Measurements from ENCODE around the gene FAM89A.

DNA sequence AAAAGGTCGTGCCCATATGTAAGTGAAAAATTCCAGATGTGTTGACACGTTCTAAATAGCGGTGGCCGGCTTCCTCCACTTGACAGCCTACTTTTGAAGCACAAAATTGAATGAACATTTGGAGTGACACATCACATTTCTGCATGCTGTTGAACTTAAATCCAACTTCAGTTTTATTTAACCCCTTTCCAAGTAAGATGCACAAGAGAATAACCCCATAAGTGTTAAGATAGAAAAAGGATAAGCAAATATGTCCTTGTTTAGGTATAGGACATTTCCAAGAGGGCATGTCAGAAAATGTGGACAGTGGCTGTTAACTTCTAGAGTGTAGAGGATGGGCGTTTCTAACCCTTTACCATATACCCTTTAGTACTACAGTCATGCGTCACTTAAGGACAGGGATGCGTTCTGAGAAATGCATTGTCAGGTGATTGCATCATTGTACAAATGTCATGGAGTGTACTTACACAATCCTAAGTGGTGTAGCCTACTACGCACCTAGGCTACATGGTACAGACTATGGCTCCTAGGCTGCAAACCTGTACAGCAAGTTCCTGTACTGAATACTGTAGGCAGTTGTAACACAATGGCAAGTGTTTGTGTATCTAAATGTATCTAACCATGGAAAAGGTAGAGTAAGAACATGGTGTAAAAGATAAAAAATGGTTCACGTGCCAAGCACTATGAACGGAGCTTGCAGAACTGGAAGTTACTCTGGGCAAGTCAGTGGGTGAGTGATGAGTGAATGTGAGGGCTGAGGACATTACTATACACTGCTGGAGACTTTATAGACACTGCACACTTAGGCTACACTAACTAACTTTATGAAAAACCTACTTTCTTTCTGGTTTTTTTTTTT, 9.3 kb upstream of the FAM89A start:
- TF ChIP-seq ZSCAN9 (CRISPR knock-in tag; IDR thresholded peaks at IDR 0.05; ENCODE audit: borderline replicate concordance) (no peak), SKI (IDR thresholded peaks at IDR 0.05; ENCODE audit: partially characterized antibody) (no peak), GATAD2A (CRISPR knock-in tag; IDR thresholded peaks at IDR 0.05) (no peak), ZNF83 (CRISPR knock-in tag; IDR thresholded peaks at IDR 0.05; ENCODE audit: borderline replicate concordance) (no peak), POLR2A (IDR thresholded peaks at IDR 0.05; ENCODE audit: insufficient read depth in 1 of 2, low read depth in 2 of 2, low read length in 2 of 2) (no peak), ZNF790 (CRISPR knock-in tag; IDR thresholded peaks at IDR 0.05; ENCODE audit: borderline replicate concordance) (no peak)
- TF ChIP-seq, protein P1, sequence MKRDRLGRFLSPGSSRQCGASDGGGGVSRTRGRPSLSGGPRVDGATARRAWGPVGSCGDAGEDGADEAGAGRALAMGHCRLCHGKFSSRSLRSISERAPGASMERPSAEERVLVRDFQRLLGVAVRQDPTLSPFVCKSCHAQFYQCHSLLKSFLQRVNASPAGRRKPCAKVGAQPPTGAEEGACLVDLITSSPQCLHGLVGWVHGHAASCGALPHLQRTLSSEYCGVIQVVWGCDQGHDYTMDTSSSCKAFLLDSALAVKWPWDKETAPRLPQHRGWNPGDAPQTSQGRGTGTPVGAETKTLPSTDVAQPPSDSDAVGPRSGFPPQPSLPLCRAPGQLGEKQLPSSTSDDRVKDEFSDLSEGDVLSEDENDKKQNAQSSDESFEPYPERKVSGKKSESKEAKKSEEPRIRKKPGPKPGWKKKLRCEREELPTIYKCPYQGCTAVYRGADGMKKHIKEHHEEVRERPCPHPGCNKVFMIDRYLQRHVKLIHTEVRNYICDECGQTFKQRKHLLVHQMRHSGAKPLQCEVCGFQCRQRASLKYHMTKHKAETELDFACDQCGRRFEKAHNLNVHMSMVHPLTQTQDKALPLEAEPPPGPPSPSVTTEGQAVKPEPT (CRISPR knock-in tag; IDR thresholded peaks at IDR 0.05; ENCODE audit: low read depth): no peak
- TF ChIP-seq, protein P2, sequence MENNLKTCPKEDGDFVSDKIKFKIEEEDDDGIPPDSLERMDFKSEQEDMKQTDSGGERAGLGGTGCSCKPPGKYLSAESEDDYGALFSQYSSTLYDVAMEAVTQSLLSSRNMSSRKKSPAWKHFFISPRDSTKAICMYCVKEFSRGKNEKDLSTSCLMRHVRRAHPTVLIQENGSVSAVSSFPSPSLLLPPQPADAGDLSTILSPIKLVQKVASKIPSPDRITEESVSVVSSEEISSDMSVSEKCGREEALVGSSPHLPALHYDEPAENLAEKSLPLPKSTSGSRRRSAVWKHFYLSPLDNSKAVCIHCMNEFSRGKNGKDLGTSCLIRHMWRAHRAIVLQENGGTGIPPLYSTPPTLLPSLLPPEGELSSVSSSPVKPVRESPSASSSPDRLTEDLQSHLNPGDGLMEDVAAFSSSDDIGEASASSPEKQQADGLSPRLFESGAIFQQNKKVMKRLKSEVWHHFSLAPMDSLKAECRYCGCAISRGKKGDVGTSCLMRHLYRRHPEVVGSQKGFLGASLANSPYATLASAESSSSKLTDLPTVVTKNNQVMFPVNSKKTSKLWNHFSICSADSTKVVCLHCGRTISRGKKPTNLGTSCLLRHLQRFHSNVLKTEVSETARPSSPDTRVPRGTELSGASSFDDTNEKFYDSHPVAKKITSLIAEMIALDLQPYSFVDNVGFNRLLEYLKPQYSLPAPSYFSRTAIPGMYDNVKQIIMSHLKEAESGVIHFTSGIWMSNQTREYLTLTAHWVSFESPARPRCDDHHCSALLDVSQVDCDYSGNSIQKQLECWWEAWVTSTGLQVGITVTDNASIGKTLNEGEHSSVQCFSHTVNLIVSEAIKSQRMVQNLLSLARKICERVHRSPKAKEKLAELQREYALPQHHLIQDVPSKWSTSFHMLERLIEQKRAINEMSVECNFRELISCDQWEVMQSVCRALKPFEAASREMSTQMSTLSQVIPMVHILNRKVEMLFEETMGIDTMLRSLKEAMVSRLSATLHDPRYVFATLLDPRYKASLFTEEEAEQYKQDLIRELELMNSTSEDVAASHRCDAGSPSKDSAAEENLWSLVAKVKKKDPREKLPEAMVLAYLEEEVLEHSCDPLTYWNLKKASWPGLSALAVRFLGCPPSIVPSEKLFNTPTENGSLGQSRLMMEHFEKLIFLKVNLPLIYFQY (CRISPR knock-in tag; IDR thresholded peaks at IDR 0.05; ENCODE audit: borderline replicate concordance): no peak
- TF ChIP-seq, protein P3, sequence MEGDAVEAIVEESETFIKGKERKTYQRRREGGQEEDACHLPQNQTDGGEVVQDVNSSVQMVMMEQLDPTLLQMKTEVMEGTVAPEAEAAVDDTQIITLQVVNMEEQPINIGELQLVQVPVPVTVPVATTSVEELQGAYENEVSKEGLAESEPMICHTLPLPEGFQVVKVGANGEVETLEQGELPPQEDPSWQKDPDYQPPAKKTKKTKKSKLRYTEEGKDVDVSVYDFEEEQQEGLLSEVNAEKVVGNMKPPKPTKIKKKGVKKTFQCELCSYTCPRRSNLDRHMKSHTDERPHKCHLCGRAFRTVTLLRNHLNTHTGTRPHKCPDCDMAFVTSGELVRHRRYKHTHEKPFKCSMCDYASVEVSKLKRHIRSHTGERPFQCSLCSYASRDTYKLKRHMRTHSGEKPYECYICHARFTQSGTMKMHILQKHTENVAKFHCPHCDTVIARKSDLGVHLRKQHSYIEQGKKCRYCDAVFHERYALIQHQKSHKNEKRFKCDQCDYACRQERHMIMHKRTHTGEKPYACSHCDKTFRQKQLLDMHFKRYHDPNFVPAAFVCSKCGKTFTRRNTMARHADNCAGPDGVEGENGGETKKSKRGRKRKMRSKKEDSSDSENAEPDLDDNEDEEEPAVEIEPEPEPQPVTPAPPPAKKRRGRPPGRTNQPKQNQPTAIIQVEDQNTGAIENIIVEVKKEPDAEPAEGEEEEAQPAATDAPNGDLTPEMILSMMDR (CRISPR knock-in tag; IDR thresholded peaks at IDR 0.05): no peak
- TF ChIP-seq, protein P4, sequence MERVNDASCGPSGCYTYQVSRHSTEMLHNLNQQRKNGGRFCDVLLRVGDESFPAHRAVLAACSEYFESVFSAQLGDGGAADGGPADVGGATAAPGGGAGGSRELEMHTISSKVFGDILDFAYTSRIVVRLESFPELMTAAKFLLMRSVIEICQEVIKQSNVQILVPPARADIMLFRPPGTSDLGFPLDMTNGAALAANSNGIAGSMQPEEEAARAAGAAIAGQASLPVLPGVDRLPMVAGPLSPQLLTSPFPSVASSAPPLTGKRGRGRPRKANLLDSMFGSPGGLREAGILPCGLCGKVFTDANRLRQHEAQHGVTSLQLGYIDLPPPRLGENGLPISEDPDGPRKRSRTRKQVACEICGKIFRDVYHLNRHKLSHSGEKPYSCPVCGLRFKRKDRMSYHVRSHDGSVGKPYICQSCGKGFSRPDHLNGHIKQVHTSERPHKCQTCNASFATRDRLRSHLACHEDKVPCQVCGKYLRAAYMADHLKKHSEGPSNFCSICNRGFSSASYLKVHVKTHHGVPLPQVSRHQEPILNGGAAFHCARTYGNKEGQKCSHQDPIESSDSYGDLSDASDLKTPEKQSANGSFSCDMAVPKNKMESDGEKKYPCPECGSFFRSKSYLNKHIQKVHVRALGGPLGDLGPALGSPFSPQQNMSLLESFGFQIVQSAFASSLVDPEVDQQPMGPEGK (CRISPR knock-in tag; IDR thresholded peaks at IDR 0.05): no peak
- TF ChIP-seq, protein P5, sequence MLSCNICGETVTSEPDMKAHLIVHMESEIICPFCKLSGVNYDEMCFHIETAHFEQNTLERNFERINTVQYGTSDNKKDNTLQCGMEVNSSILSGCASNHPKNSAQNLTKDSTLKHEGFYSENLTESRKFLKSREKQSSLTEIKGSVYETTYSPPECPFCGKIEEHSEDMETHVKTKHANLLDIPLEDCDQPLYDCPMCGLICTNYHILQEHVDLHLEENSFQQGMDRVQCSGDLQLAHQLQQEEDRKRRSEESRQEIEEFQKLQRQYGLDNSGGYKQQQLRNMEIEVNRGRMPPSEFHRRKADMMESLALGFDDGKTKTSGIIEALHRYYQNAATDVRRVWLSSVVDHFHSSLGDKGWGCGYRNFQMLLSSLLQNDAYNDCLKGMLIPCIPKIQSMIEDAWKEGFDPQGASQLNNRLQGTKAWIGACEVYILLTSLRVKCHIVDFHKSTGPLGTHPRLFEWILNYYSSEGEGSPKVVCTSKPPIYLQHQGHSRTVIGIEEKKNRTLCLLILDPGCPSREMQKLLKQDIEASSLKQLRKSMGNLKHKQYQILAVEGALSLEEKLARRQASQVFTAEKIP (CRISPR knock-in tag; IDR thresholded peaks at IDR 0.05; ENCODE audit: borderline replicate concordance): no peak
- TF ChIP-seq, protein P6, sequence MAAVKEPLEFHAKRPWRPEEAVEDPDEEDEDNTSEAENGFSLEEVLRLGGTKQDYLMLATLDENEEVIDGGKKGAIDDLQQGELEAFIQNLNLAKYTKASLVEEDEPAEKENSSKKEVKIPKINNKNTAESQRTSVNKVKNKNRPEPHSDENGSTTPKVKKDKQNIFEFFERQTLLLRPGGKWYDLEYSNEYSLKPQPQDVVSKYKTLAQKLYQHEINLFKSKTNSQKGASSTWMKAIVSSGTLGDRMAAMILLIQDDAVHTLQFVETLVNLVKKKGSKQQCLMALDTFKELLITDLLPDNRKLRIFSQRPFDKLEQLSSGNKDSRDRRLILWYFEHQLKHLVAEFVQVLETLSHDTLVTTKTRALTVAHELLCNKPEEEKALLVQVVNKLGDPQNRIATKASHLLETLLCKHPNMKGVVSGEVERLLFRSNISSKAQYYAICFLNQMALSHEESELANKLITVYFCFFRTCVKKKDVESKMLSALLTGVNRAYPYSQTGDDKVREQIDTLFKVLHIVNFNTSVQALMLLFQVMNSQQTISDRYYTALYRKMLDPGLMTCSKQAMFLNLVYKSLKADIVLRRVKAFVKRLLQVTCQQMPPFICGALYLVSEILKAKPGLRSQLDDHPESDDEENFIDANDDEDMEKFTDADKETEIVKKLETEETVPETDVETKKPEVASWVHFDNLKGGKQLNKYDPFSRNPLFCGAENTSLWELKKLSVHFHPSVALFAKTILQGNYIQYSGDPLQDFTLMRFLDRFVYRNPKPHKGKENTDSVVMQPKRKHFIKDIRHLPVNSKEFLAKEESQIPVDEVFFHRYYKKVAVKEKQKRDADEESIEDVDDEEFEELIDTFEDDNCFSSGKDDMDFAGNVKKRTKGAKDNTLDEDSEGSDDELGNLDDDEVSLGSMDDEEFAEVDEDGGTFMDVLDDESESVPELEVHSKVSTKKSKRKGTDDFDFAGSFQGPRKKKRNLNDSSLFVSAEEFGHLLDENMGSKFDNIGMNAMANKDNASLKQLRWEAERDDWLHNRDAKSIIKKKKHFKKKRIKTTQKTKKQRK (IDR thresholded peaks at IDR 0.05; ENCODE audit: low read length): no peak

Data from HepG2 (cell line).